B cell (primary cell): ENCODE results near the gene IFT52. TPM values are rescaled to one million over a fixed set of nuclear protein-coding genes. Genes with fewer than 3 reads are reported as not detected.
A peak's percentile ranks its signal among the peaks of the same experiment; 100 is the strongest.
"Not testable (repeated sequence)": the region's sequence is repeated elsewhere in the genome, so short reads cannot be mapped to it uniquely, and the experiment has no call there.

Experiments
- ATAC-seq: fragments of 200-7000 bp; cut with Tn5 transposase; one replicate; pipeline ENCODE4 v1.10.0; 2021; ENCODE audit warnings: low read depth, mild to moderate bottlenecking, moderate number of reproducible peaks, moderate library complexity
- CTCF ChIA-PET: fragments of 350-600 bp; sonication (Branson Sonifier 250); formaldehyde crosslinking; loops from one replicate; lab custom pipeline; 2021; ENCODE audit warnings: antibody characterized with exemption, inconsistent platforms; lab: Charles Lee
- POLR2A ChIA-PET: fragments of 350-600 bp; sonication (Branson Sonifier 250); formaldehyde crosslinking; loops from one replicate; lab custom pipeline; 2021; ENCODE audit warnings: antibody characterized with exemption; lab: Charles Lee
- DNase-seq: peaks from one replicate; pipeline ENCODE4 v3.0.0; 2013
- H2AFZ ChIP-seq: 2 replicates; pipeline ENCODE4 v1.6.1; 2012; ENCODE audit warnings: mild to moderate bottlenecking, low read depth, low read length; ENCODE audit not compliant: insufficient read depth, poor library complexity, severe bottlenecking
- H3K27ac ChIP-seq, 2 donors: 1 replicate in 1 of 2; 2 replicates in 1 of 2; pipeline ENCODE4 v1.5.1; 2012 to 2013; ENCODE audit warnings: low read length in 2 of 2, mild to moderate bottlenecking in 2 of 2, moderate library complexity in 1 of 2
- H3K27me3 ChIP-seq, 4 experiments: fragments of 200-600 bp in 1 of 4; sonication (generic) in 1 of 4; replicated peaks in 1 of 4; 1 replicate in 2 of 4; 2 replicates in 2 of 4; pipeline versions ENCODE4 v1.6.1 to v1.7.0; 2013 to 2016; ENCODE audit warnings: low read length in 3 of 4, mild to moderate bottlenecking in 2 of 4, mixed read lengths in 1 of 4, moderate library complexity in 1 of 4; ENCODE audit not compliant: insufficient read depth in 4 of 4, control insufficient read depth in 3 of 4; ENCODE audit errors: control extremely low read depth in 1 of 4
- H3K36me3 ChIP-seq, 2 experiments: replicated peaks in 1 of 2; 1 replicate in 1 of 2; 2 replicates in 1 of 2; pipeline versions ENCODE4 v1.6.1 to v1.7.1; 2013; ENCODE audit warnings: low read length in 1 of 2; ENCODE audit not compliant: insufficient read depth in 2 of 2, control insufficient read depth in 1 of 2; ENCODE audit errors: control extremely low read depth in 1 of 2, extremely low read depth in 1 of 2
- H3K4me1 ChIP-seq, 2 donors: fragments of 200-600 bp in 1 of 2; sonication (generic) in 1 of 2; 1 replicate in 1 of 2; 2 replicates in 1 of 2; pipeline versions ENCODE4 v1.5.1 to v1.6.1; 2013 to 2017; ENCODE audit warnings: low read length in 2 of 2; ENCODE audit not compliant: control insufficient read depth in 2 of 2, insufficient read depth in 2 of 2
- H3K4me2 ChIP-seq: replicated peaks from 2 replicates; pipeline ENCODE3; 2012; ENCODE audit warnings: mild to moderate bottlenecking, low read depth, low read length; ENCODE audit not compliant: poor library complexity, severe bottlenecking
- H3K4me3 ChIP-seq, 5 experiments: fragments of 200-600 bp in 1 of 5; sonication (generic) in 1 of 5; 1 replicate in 3 of 5; 2 replicates in 2 of 5; pipeline versions ENCODE4 v1.5.1 to v1.7.0; 2011 to 2016; ENCODE audit warnings: low read length in 4 of 5, mild to moderate bottlenecking in 4 of 5, low read depth in 2 of 5, control low read depth in 1 of 5, moderate library complexity in 1 of 5; ENCODE audit not compliant: insufficient read depth in 1 of 5; ENCODE audit errors: control extremely low read depth in 1 of 5, extremely low read depth in 1 of 5
- H3K79me2 ChIP-seq: fragments of 200-600 bp; sonication (generic); one replicate; pipeline ENCODE4 v1.6.0; 2016; ENCODE audit warnings: low read length; ENCODE audit not compliant: control insufficient read depth, insufficient read depth
- H3K9ac ChIP-seq: fragments of 200-600 bp; sonication (generic); 2 replicates; pipeline ENCODE4 v1.6.1; 2017; ENCODE audit warnings: mild to moderate bottlenecking, low read length, moderate library complexity
- H3K9me3 ChIP-seq, 3 donors: one replicate each; pipeline versions ENCODE4 v1.6.1 to v1.7.1; 2013; ENCODE audit warnings: low read length in 2 of 3; ENCODE audit not compliant: control insufficient read depth in 2 of 3, insufficient read depth in 1 of 3; ENCODE audit errors: control extremely low read depth in 1 of 3
- H4K20me1 ChIP-seq: 2 replicates; pipeline ENCODE4 v1.6.0; 2012; ENCODE audit warnings: mild to moderate bottlenecking, low read length; ENCODE audit not compliant: insufficient read depth, control insufficient read depth, poor library complexity, severe bottlenecking
- H3K27ac Mint-ChIP-seq: one replicate; pipeline ENCODE4 v1.8.0; 2021; ENCODE audit warnings: mixed read lengths
- H3K27me3 Mint-ChIP-seq: one replicate; pipeline ENCODE4 v1.8.0; 2021; ENCODE audit warnings: mixed read lengths
- H3K4me1 Mint-ChIP-seq: one replicate; pipeline ENCODE4 v1.8.0; 2021; ENCODE audit warnings: mixed read lengths
- H3K4me3 Mint-ChIP-seq: one replicate; pipeline ENCODE4 v1.8.0; 2021; ENCODE audit warnings: mixed read lengths
- H3K9me3 Mint-ChIP-seq: one replicate; pipeline ENCODE4 v1.8.0; 2022; ENCODE audit warnings: mixed read lengths; ENCODE audit not compliant: insufficient read depth
- EZH2 ChIP-seq: IDR thresholded peaks from 2 replicates; pipeline ENCODE4 v1.6.1; 2012; ENCODE audit warnings: borderline replicate concordance, low read depth, mild to moderate bottlenecking, moderate library complexity, low read length; ENCODE audit not compliant: insufficient read depth, poor library complexity, severe bottlenecking
- WGBS: methylation state at CpG from one replicate; pipeline ENCODE4 v1.1.5; 2013; ENCODE audit warnings: missing lambda C conversion rate; ENCODE audit not compliant: insufficient coverage; 5-methylcytosine and 5-hydroxymethylcytosine counted together
- intact Hi-C: fragments of 100-400 bp; cut with micrococcal nuclease; formaldehyde crosslinking; loops from one replicate; pipeline ENCODE4 v1.10.0; 2022
- polyA plus RNA-seq: library from polyadenylated mRNA; depleted of rRNA; stranded (reverse); fragments of >200 nt; gene quantifications from 2 replicates; pipeline ENCODE4 v1.2.3, GENCODE V29; 2012
- total RNA-seq, 2 donors: library from RNA; stranded (reverse); fragments of 120-200 nt in 1 of 2; gene quantifications; 1 replicate in 1 of 2; 2 replicates in 1 of 2; pipeline versions ENCODE4 v1.2.3 to v1.2.4, GENCODE V29; 2013 to 2022
- TF ChIP-seq, protein P1 (sequence below): fragments of 200-600 bp; IDR thresholded peaks from one replicate; pipeline ENCODE4 v1.8.0; 2022; ENCODE audit warnings: antibody characterized with exemption, mild to moderate bottlenecking

Gene IFT52
- total and polyA plus RNA-seq, 2 donors (not counting 1 experiment from before 2014, with no cell fraction given) = 16.7 to 18.4 TPM

DNA sequence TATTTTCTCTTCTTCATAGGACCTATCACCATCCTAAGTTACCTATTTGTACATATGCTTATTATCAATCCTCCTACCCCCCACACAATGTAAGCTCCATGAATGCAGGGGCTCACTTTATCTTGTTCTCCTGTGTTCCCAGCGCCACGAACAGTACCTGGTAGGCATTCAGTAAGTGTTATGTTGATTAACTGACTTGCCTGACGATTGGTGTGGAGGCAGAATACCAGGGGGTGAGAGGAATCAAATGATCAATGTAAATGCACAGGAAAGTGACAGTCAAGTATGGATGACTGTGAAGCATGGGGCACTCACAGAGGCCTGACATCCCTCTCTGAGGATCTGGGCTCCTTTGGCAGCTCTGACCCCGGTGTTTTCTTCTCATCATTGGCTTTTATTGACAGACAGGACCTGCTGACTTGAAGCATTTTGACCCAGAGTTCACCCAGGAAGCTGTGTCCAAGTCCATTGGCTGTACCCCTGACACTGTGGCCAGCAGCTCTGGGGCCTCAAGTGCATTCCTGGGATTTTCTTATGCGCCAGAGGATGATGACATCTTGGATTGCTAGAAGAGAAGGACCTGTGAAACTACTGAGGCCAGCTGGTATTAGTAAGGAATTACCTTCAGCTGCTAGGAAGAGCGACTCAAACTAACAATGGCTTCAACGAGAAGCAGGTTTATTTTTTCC, 6.1 kb upstream of the IFT52 start:
- Histone ChIP-seq H4K20me1 (no peaks in the 10 kb centered on the region), H3K36me3 (no peaks in the 10 kb centered on the region), H3K4me2 (no peak overlapping the region), H2AFZ (no peak overlapping the region), H3K9me3 (no peaks in the 10 kb centered on the region), H3K4me1 (peaks cover 0 to under 1% of the 10 kb centered on the region in 2 donors), H3K27me3 (no peaks in the 10 kb centered on the region), H3K4me3 (no peak overlapping the region), H3K27ac (no peak overlapping the region), H3K9ac (no peak overlapping the region), H3K79me2 (peaks cover 2% of the 10 kb centered on the region)
- 87% methylated on average over 7 of the region's 7 CpGs for WGBS
- POLR2A ChIA-PET = interaction anchor here (0.5 to 1.0 kb wide), 2 partner anchors 13 to 99 kb away, joined by 3 to 4 read pairs; no protein-coding TSS in a partner anchor
- no peak overlapping the region for H3K27ac Mint-ChIP-seq
- TF ChIP-seq, protein P1, sequence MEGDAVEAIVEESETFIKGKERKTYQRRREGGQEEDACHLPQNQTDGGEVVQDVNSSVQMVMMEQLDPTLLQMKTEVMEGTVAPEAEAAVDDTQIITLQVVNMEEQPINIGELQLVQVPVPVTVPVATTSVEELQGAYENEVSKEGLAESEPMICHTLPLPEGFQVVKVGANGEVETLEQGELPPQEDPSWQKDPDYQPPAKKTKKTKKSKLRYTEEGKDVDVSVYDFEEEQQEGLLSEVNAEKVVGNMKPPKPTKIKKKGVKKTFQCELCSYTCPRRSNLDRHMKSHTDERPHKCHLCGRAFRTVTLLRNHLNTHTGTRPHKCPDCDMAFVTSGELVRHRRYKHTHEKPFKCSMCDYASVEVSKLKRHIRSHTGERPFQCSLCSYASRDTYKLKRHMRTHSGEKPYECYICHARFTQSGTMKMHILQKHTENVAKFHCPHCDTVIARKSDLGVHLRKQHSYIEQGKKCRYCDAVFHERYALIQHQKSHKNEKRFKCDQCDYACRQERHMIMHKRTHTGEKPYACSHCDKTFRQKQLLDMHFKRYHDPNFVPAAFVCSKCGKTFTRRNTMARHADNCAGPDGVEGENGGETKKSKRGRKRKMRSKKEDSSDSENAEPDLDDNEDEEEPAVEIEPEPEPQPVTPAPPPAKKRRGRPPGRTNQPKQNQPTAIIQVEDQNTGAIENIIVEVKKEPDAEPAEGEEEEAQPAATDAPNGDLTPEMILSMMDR = no peak
- TF ChIP-seq EZH2 = no peak
- no peaks in the 10 kb centered on the region for H3K9me3 Mint-ChIP-seq
- no peak for DNase-seq
- ATAC-seq = no peak
- H3K4me1 Mint-ChIP-seq = no peaks in the 10 kb centered on the region
- CTCF ChIA-PET = interaction anchor here (0.6 to 1.5 kb wide), 2 partner anchors 47 to 107 kb away, joined by 3 to 4 read pairs; no protein-coding TSS in a partner anchor
- peaks cover 8% of the 10 kb centered on the region for H3K27me3 Mint-ChIP-seq
- intact Hi-C loops = no loop called here
- H3K4me3 Mint-ChIP-seq = no peak overlapping the region

DNA sequence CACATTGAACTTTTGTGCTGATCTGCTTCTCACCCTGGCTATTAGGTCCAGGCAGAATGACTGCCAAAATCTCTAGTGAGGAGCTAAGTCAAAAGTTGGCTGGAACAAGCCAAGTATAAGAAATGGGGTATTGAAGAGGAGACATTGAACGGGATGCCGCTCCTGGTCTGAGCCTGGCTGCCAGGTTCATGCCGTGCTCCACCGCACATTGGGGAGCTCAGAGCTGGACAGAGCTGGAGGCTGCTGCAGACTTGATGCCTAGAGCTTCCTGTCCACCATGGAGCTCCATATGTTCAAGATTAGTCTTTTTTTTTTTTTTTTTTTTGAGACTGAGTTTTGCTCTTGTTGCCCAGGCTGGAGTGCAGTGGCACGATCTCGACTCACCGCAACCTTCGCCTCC, 4.1 kb upstream of the IFT52 start:
- WGBS = 100% methylated on average over 2 of the region's 8 CpGs
- ChIA-PET POLR2A (interaction anchor here (0.6 kb wide), 1 partner anchor 618 kb away, joined by 4 read pairs; no protein-coding TSS in a partner anchor), CTCF (no interaction called here)
- no peaks in the 10 kb centered on the region for H3K9me3 Mint-ChIP-seq
- intact Hi-C loops = no loop called here
- no peak overlapping the region for H3K4me3 Mint-ChIP-seq
- Histone ChIP-seq H4K20me1 (no peaks in the 10 kb centered on the region), H3K4me1 (peaks cover 9 to 14% of the 10 kb centered on the region in 2 donors), H2AFZ (no peak overlapping the region), H3K27me3 (no peaks in the 10 kb centered on the region), H3K4me3 (no peak overlapping the region), H3K79me2 (peaks cover 10% of the 10 kb centered on the region), H3K27ac (no peak overlapping the region), H3K9me3 (no peaks in the 10 kb centered on the region), H3K9ac (no peak overlapping the region), H3K4me2 (no peak overlapping the region), H3K36me3 (no peaks in the 10 kb centered on the region)
- H3K27me3 Mint-ChIP-seq = peaks cover 8% of the 10 kb centered on the region
- H3K27ac Mint-ChIP-seq = no peak overlapping the region
- no peak for TF ChIP-seq EZH2
- TF ChIP-seq, protein P1 = no peak
- H3K4me1 Mint-ChIP-seq = peaks cover 18% of the 10 kb centered on the region
- ATAC-seq = no peak
- DNase-seq = no peak

DNA sequence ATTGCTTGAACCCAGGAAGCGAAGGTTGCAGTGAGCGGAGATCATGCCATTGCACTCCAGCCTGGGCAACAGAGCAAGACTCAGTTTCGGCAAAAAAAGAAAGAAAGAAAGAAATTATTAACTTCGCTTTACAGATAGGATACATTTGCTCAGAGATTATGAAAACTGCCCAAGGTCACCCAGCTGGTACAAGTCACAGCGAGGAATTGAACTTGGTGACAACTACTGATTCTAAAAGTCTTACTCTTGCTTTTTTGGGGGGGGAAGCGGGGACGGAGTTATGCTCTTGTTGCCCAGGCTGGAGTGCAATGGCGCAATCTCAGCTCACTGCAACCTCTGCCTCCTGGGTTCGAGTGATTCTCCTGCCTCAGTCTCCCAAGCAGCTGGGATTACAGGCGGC, 2.2 kb upstream of the IFT52 start:
- peak overlapping the region; percentile 34 for H3K4me3 Mint-ChIP-seq
- WGBS = 98% methylated on average over 8 of the region's 10 CpGs
- H3K4me2 ChIP-seq, H3K27ac Mint-ChIP-seq, H3K27me3 Mint-ChIP-seq, H3K9ac ChIP-seq, H3K9me3 Mint-ChIP-seq, H2AFZ ChIP-seq, DNase-seq, POLR2A ChIA-PET, intact Hi-C loops, H4K20me1 ChIP-seq, H3K36me3 ChIP-seq, H3K9me3 ChIP-seq, H3K4me3 ChIP-seq, ATAC-seq, H3K27me3 ChIP-seq, H3K27ac ChIP-seq: not testable (repeated sequence)
- CTCF ChIA-PET = interaction anchor here (1.4 kb wide), 1 partner anchor 50 kb away, joined by 4 read pairs; no protein-coding TSS in a partner anchor
- peaks cover 18% of the 10 kb centered on the region for H3K4me1 Mint-ChIP-seq
- peaks cover 9 to 15% of the 10 kb centered on the region in 2 donors for H3K4me1 ChIP-seq
- H3K79me2 ChIP-seq = peaks cover 17% of the 10 kb centered on the region
